ENCODE results near the gene CASK.

CASK gene

GRCh38 chrX:41912923-41913322 is 10.4 kb downstream of the CASK start:
- Histone ChIP-seq H3K9me2 (replicated peaks; ENCODE audit: control insufficient read depth, low read length) (no peaks in the 10 kb centered on the region), H3K27me3 (ENCODE audit: control insufficient read depth, low read length) (no peaks in the 10 kb centered on the region), H3K79me2 (ENCODE audit: control insufficient read depth, low read length) (peaks cover 48% of the 10 kb centered on the region), H3K4me3 (ENCODE audit: low read length) (no peak overlapping the region), H3F3A (ENCODE audit: control insufficient read depth, insufficient read depth) (no peaks in the 10 kb centered on the region), H3K4me1 (ENCODE audit: control insufficient read depth, low read length) (peaks cover 4% of the 10 kb centered on the region; the same call in 1 of the 2 replicates), H3K27ac (ENCODE audit: low read depth, low read length) (no peak overlapping the region), H4K20me1 (ENCODE audit: control insufficient read depth, insufficient read depth, low read depth, low read length) (no peaks in the 10 kb centered on the region), H3K9me3 (ENCODE audit: control insufficient read depth, insufficient read depth, low read length) (no peaks in the 10 kb centered on the region), H3K4me2 (ENCODE audit: low read length) (no peak overlapping the region), H3K36me3 (ENCODE audit: control insufficient read depth, low read length) (no peaks in the 10 kb centered on the region)
- TF ChIP-seq EZH2phosphoT487 (IDR thresholded peaks at IDR 0.05; ENCODE audit: borderline replicate concordance, low read length) (no peak), CTCF (IDR thresholded peaks at IDR 0.05; ENCODE audit: low read depth, low read length, poor library complexity, severe bottlenecking) (no peak)

DNA sequence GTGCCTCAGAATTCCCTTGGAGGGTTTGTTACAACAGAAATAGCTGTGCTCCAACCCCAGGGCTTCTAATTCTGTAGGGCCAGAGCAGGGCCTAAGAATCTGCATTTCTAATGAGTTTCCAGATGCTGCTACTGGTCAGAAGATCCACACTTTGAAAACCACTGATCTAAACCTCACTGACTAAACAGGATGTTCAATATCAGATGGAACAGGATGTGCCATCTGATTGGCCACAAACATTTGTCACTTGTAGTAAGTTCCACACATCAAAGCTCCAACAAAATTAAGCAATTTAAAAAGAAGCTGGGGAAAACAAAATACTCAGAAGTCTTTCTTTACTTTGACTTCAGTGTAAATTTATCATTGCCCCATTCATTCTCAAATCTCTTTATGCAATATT is 14.3 kb downstream of the CASK start:
- Histone ChIP-seq H3K4me1 (ENCODE audit: control insufficient read depth, low read length) (peaks cover 4% of the 10 kb centered on the region; the same call in 1 of the 2 replicates), H3K4me2 (ENCODE audit: low read length) (no peak overlapping the region), H3K27me3 (ENCODE audit: control insufficient read depth, low read length) (no peaks in the 10 kb centered on the region), H3F3A (ENCODE audit: control insufficient read depth, insufficient read depth) (no peaks in the 10 kb centered on the region), H3K79me2 (ENCODE audit: control insufficient read depth, low read length) (peaks cover 41% of the 10 kb centered on the region), H3K9me3 (ENCODE audit: control insufficient read depth, insufficient read depth, low read length) (no peaks in the 10 kb centered on the region), H3K36me3 (ENCODE audit: control insufficient read depth, low read length) (no peaks in the 10 kb centered on the region), H3K4me3 (ENCODE audit: low read length) (no peak overlapping the region), H4K20me1 (ENCODE audit: control insufficient read depth, insufficient read depth, low read depth, low read length) (no peaks in the 10 kb centered on the region), H3K9me2 (replicated peaks; ENCODE audit: control insufficient read depth, low read length) (no peaks in the 10 kb centered on the region), H3K27ac (ENCODE audit: low read depth, low read length) (no peak overlapping the region)
- TF ChIP-seq CTCF (IDR thresholded peaks at IDR 0.05; ENCODE audit: low read depth, low read length, poor library complexity, severe bottlenecking), result no peak
- TF ChIP-seq EZH2phosphoT487 (IDR thresholded peaks at IDR 0.05; ENCODE audit: borderline replicate concordance, low read length), result no peak

GRCh38 chrX:41906515-41907187 is 16.7 kb downstream of the CASK start:
- H3K9me2 ChIP-seq (replicated peaks; ENCODE audit: control insufficient read depth, low read length), result no peaks in the 10 kb centered on the region
- H3K4me3 ChIP-seq (ENCODE audit: low read length), result no peak overlapping the region
- peaks cover 31% of the 10 kb centered on the region for H3K79me2 ChIP-seq (ENCODE audit: control insufficient read depth, low read length)
- H3K27ac ChIP-seq (ENCODE audit: low read depth, low read length), result no peak overlapping the region
- H3K27me3 ChIP-seq (ENCODE audit: control insufficient read depth, low read length), result no peaks in the 10 kb centered on the region
- H3K4me1 ChIP-seq (ENCODE audit: control insufficient read depth, low read length), result peaks cover 4% of the 10 kb centered on the region; the same call in 1 of the 2 replicates
- H4K20me1 ChIP-seq (ENCODE audit: control insufficient read depth, insufficient read depth, low read depth, low read length), result no peaks in the 10 kb centered on the region
- H3K9me3 ChIP-seq (ENCODE audit: control insufficient read depth, insufficient read depth, low read length), result no peaks in the 10 kb centered on the region
- H3K36me3 ChIP-seq (ENCODE audit: control insufficient read depth, low read length), result no peaks in the 10 kb centered on the region; the same call in 1 of the 2 replicates
- no peak overlapping the region for H3K4me2 ChIP-seq (ENCODE audit: low read length)
- TF ChIP-seq EZH2phosphoT487 (IDR thresholded peaks at IDR 0.05; ENCODE audit: borderline replicate concordance, low read length), result no peak
- TF ChIP-seq CTCF (IDR thresholded peaks at IDR 0.05; ENCODE audit: low read depth, low read length, poor library complexity, severe bottlenecking), result no peak
- H3F3A ChIP-seq (ENCODE audit: control insufficient read depth, insufficient read depth), result no peaks in the 10 kb centered on the region
